Stimulated activated naive CD8-positive, alpha-beta T cell treated with anti-CD3 and anti-CD28 coated beads, Interleukin-15, Interleukin-2, amounts not matched to agents 100 ng/mL and 50 ng/mL, for 24 hours (primary cell): ENCODE data around the gene ZNF12.

ENCODE experiments used
- H3K27ac Mint-ChIP-seq: one replicate; pipeline ENCODE4 v1.8.0; 2021; ENCODE audit warnings: mild to moderate bottlenecking, mixed read lengths
- H3K27me3 Mint-ChIP-seq: one replicate; pipeline ENCODE4 v1.8.0; 2021; ENCODE audit warnings: mixed read lengths
- H3K36me3 Mint-ChIP-seq: one replicate; pipeline ENCODE4 v1.8.0; 2021; ENCODE audit warnings: low read depth, mixed read lengths
- H3K4me1 Mint-ChIP-seq: one replicate; pipeline ENCODE4 v1.8.0; 2021; ENCODE audit warnings: low read depth, mixed read lengths
- H3K4me3 Mint-ChIP-seq: one replicate; pipeline ENCODE4 v1.8.0; 2021; ENCODE audit warnings: mild to moderate bottlenecking, mixed read lengths
- H3K9me3 Mint-ChIP-seq: one replicate; pipeline ENCODE4 v1.8.0; 2021; ENCODE audit warnings: mixed read lengths

ZNF12 gene

GRCh38 chr7:6644728-6645127 lies 62.0 kb downstream of the ZNF12 start:
- no peaks in the 10 kb centered on the region for H3K27me3 Mint-ChIP-seq
- H3K27ac Mint-ChIP-seq, result no peak overlapping the region
- no peaks in the 10 kb centered on the region for H3K9me3 Mint-ChIP-seq
- H3K36me3 Mint-ChIP-seq, result peaks cover 45% of the 10 kb centered on the region
- no peak overlapping the region for H3K4me3 Mint-ChIP-seq
- H3K4me1 Mint-ChIP-seq, result peaks cover 6% of the 10 kb centered on the region

GRCh38 chr7:6643915-6644625 lies 62.7 kb downstream of the ZNF12 start:
- no peak overlapping the region for H3K27ac Mint-ChIP-seq
- no peaks in the 10 kb centered on the region for H3K9me3 Mint-ChIP-seq
- H3K4me3 Mint-ChIP-seq, result no peak overlapping the region
- peaks cover 13% of the 10 kb centered on the region for H3K4me1 Mint-ChIP-seq
- H3K27me3 Mint-ChIP-seq, result no peaks in the 10 kb centered on the region
- H3K36me3 Mint-ChIP-seq, result peaks cover 50% of the 10 kb centered on the region

GRCh38 chr7:6642861-6643640 lies 63.7 kb downstream of the ZNF12 start:
- H3K9me3 Mint-ChIP-seq, result no peaks in the 10 kb centered on the region
- no peak overlapping the region for H3K4me3 Mint-ChIP-seq
- H3K27ac Mint-ChIP-seq, result no peak overlapping the region
- peaks cover 53% of the 10 kb centered on the region for H3K36me3 Mint-ChIP-seq
- H3K4me1 Mint-ChIP-seq, result peaks cover 23% of the 10 kb centered on the region
- H3K27me3 Mint-ChIP-seq, result no peaks in the 10 kb centered on the region

GRCh38 chr7:6642239-6642839 lies 64.4 kb downstream of the ZNF12 start:
- Mint-ChIP-seq H3K9me3 (no peaks in the 10 kb centered on the region), H3K4me3 (no peak overlapping the region), H3K27ac (no peak overlapping the region), H3K27me3 (no peaks in the 10 kb centered on the region), H3K36me3 (peaks cover 52% of the 10 kb centered on the region), H3K4me1 (peaks cover 27% of the 10 kb centered on the region)

GRCh38 chr7:6641305-6642035 lies 65.3 kb downstream of the ZNF12 start:
- Mint-ChIP-seq H3K27ac (no peak overlapping the region), H3K27me3 (no peaks in the 10 kb centered on the region), H3K4me3 (no peak overlapping the region), H3K4me1 (peaks cover 27% of the 10 kb centered on the region), H3K36me3 (peaks cover 50% of the 10 kb centered on the region), H3K9me3 (no peaks in the 10 kb centered on the region)

DNA sequence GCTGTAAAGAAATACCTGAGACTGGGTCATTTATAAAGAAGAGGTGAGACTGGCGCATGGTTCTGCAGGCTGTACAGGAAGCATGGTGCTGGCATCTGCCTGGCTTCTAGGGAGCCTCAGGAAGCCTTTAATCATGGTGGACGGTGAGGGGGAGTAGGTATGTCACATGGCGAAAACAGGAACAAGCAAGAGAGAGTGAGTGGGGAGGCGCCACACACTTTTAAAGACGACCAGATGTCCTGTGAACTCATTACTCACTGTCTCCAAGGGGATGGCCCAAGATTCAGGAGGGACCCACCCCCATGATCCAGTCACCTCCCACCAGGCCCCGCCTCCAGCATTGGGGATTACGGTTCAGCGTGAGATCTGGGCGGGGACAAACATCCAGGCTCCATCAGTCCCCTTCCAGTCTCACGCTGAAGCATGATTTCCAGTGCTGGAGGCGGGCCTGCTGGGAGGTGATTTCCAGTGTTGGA lies 66.5 kb downstream of the ZNF12 start:
- H3K27me3 Mint-ChIP-seq, result no peaks in the 10 kb centered on the region
- peak overlapping the region; percentile 13 for H3K27ac Mint-ChIP-seq
- peaks cover 44% of the 10 kb centered on the region for H3K36me3 Mint-ChIP-seq
- H3K4me1 Mint-ChIP-seq, result peaks cover 27% of the 10 kb centered on the region
- no peaks in the 10 kb centered on the region for H3K9me3 Mint-ChIP-seq
- H3K4me3 Mint-ChIP-seq, result no peak overlapping the region

DNA sequence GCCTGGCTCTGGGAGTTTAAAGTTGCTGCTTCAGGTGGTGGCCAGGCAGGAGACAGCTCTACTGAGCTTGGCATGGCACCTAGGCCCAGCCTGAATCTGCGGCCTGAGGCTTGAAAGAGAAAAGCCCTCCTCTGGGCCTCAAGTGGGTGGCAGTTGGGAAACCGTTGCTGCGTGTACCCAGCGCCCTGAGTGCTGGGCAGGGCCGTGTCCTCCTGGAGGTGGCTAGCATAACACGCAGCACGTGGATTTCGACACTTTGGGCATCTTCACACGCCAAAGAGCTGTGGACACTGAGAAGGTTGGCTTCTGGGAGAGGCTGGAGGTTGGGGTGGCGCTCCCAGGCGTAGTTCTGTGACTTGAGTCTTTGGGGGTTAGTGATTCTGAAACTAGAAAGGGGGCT lies 67.1 kb downstream of the ZNF12 start:
- H3K9me3 Mint-ChIP-seq, result no peaks in the 10 kb centered on the region
- H3K4me1 Mint-ChIP-seq, result peaks cover 27% of the 10 kb centered on the region
- no peak overlapping the region for H3K4me3 Mint-ChIP-seq
- H3K27me3 Mint-ChIP-seq, result no peaks in the 10 kb centered on the region
- H3K27ac Mint-ChIP-seq, result peak overlapping the region; percentile 13
- peaks cover 37% of the 10 kb centered on the region for H3K36me3 Mint-ChIP-seq

DNA sequence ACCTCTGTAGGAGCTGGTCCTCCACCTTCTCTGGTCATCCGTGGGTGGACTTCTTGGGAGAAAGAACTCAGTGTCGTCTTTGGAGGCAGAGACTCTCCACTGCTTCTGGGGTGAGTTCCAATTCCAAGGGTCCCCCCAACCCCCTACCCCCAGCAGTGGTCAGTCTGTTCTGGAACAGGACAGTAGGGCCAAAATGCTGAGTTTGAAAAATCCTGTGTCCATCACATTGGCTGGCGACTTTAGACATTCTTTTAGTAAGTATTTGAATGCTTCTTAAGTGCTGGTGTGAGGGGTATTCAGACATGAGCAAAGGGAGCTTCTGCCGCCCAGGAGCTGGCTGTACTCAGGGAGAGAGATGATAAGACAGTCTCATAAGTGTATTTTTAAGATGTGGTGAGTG lies 67.7 kb downstream of the ZNF12 start:
- H3K27me3 Mint-ChIP-seq, result no peaks in the 10 kb centered on the region
- peak overlapping the region; percentile 86 for H3K4me3 Mint-ChIP-seq
- peaks cover 27% of the 10 kb centered on the region for H3K4me1 Mint-ChIP-seq
- peak overlapping the region; percentile 87 for H3K27ac Mint-ChIP-seq
- H3K36me3 Mint-ChIP-seq, result peaks cover 37% of the 10 kb centered on the region
- no peaks in the 10 kb centered on the region for H3K9me3 Mint-ChIP-seq
